Measurements from ENCODE around the gene A1BG. TPM values are rescaled to one million over a fixed set of nuclear protein-coding genes. Genes with fewer than 3 reads are reported as not detected.

Gene A1BG
- total RNA-seq, 1 experiment from 2014 or later: 47.4 TPM

GRCh38 chr19:58332697-58333096, 20.6 kb downstream of the A1BG start:
- CTCF ChIA-PET: no interaction called here
- BruUV-seq (replicated peaks): no TSS peak
- TF ChIP-seq SIN3A (IDR thresholded peaks at IDR 0.05; ENCODE audit: borderline replicate concordance, insufficient read depth, low read depth, low read length): no peak
- TF ChIP-seq CTCF (IDR thresholded peaks at IDR 0.05): no peak
- TF ChIP-seq POLR2AphosphoS5 (IDR thresholded peaks at IDR 0.05; ENCODE audit: low read depth, low read length): no peak
- TF ChIP-seq TCF7L2 (IDR thresholded peaks at IDR 0.05; ENCODE audit: low read depth, low read length): no peak
- TF ChIP-seq REST (IDR thresholded peaks at IDR 0.05; ENCODE audit: insufficient read depth in 1 of 2, low read depth in 2 of 2, low read length in 1 of 2): no peak
- Histone ChIP-seq H3K4me3 (ENCODE audit: low read depth in 2 of 2, low read length in 2 of 2) (no peak overlapping the region), H3K27me3 (ENCODE audit: control insufficient read depth, insufficient read depth, low read length) (no peaks in the 10 kb centered on the region), H3K4me1 (ENCODE audit: control insufficient read depth, insufficient read depth, low read length) (peaks cover 17% of the 10 kb centered on the region), H3K27ac (ENCODE audit: low read length) (no peak overlapping the region), H3K36me3 (ENCODE audit: control insufficient read depth, insufficient read depth, low read length) (no peaks in the 10 kb centered on the region), H3K9me3 (ENCODE audit: control insufficient read depth, insufficient read depth, low read depth, low read length) (no peaks in the 10 kb centered on the region)
- ATAC-seq (no peak), DNase-seq (ENCODE audit: low read depth, low spot score) (no peak)
- POLR2A ChIA-PET: interaction anchor here (0.7 kb wide), 1 partner anchor 418 kb away, joined by 17 read pairs; no protein-coding TSS in a partner anchor
- in situ Hi-C loops (cut with HindIII; ENCODE audit: low pct_unique_long_range_greater_than_20kb, low sequenced_read_pairs) (no loop called here), intact Hi-C loops (cut with micrococcal nuclease; ENCODE audit: unreplicated experiment) (no loop called here)

GRCh38 chr19:58330458-58330857, 22.8 kb downstream of the A1BG start:
- in situ Hi-C loops (cut with HindIII; ENCODE audit: low pct_unique_long_range_greater_than_20kb, low sequenced_read_pairs): no loop called here
- no peak for ATAC-seq
- CTCF ChIA-PET: no interaction called here

More at GRCh38 chr19:58330458-58330857, 22.8 kb downstream of the A1BG start:
- H3K4me1 ChIP-seq (ENCODE audit: control insufficient read depth, insufficient read depth, low read length): peaks cover 23% of the 10 kb centered on the region
- H3K4me3 ChIP-seq (ENCODE audit: low read depth in 2 of 2, low read length in 2 of 2): no peak overlapping the region
- TF ChIP-seq SIN3A (IDR thresholded peaks at IDR 0.05; ENCODE audit: borderline replicate concordance, insufficient read depth, low read depth, low read length) (no peak), REST (IDR thresholded peaks at IDR 0.05; ENCODE audit: insufficient read depth in 1 of 2, low read depth in 2 of 2, low read length in 1 of 2) (no peak), POLR2AphosphoS5 (IDR thresholded peaks at IDR 0.05; ENCODE audit: low read depth, low read length) (no peak), TCF7L2 (IDR thresholded peaks at IDR 0.05; ENCODE audit: low read depth, low read length) (no peak)
- intact Hi-C loops (cut with micrococcal nuclease; ENCODE audit: unreplicated experiment): no loop called here
- peak; percentile 75 for DNase-seq (ENCODE audit: low read depth, low spot score)
- POLR2A ChIA-PET: interaction anchor here (0.8 kb wide), 1 partner anchor 33 kb away, joined by 4 read pairs; no protein-coding TSS in a partner anchor
- H3K9me3 ChIP-seq (ENCODE audit: control insufficient read depth, insufficient read depth, low read depth, low read length): no peaks in the 10 kb centered on the region
- H3K36me3 ChIP-seq (ENCODE audit: control insufficient read depth, insufficient read depth, low read length): no peaks in the 10 kb centered on the region; the same call in 1 of the 2 replicates
- no peaks in the 10 kb centered on the region for H3K27me3 ChIP-seq (ENCODE audit: control insufficient read depth, insufficient read depth, low read length)
- H3K27ac ChIP-seq (ENCODE audit: low read length): no peak overlapping the region
- no TSS peak for BruUV-seq (replicated peaks)

Measured in Panc1 (cell line).